ENCODE data around the gene ZNF385A.

Gene ZNF385A

DNA sequence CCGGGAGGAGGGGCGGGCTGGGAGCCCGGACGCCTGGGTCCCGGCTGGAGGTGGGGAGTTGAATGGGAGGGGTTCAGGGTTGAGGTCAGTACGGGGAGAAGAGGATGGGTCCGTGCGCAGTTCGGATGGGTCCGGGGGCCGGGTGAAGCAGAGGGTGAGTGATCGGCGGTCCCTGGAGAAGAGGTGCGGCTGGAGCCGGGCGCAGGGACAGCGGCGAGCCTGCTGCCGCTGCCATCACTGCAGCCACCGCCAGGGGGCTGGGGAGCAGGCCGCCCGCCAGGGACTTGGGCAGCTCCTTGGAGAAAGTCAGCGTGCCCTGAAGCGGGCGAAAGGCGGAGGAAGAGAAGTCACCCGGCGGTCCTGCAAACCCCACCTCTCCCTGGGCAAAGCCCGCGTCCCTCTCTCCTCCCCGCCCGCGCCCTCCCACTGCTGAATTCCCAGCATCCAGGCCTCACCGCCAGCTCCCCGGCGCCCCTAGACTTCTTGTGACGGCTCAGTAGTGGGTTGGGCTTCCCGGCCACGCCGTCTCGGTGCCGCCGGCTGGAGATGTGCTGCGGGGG, 14.3 kb downstream of the ZNF385A start:
- TF ChIP-seq EGR1 (IDR thresholded peaks at IDR 0.05) (no peak), CREB1 (IDR thresholded peaks at IDR 0.05; ENCODE audit: low read depth) (no peak), CEBPB (IDR thresholded peaks at IDR 0.05) (no peak), RAD21 (IDR thresholded peaks at IDR 0.05; ENCODE audit: low read depth) (peak; percentile 74), FOXM1 (IDR thresholded peaks at IDR 0.05; ENCODE audit: borderline replicate concordance, low read depth) (no peak), TCF12 (IDR thresholded peaks at IDR 0.05; ENCODE audit: low read depth) (peak; percentile 68; the same call in 1 of the 2 replicates), TEAD4 (IDR thresholded peaks at IDR 0.05) (peak; percentile 44), EP300 (IDR thresholded peaks at IDR 0.05; ENCODE audit: borderline replicate concordance) (no peak), TAF1 (IDR thresholded peaks at IDR 0.05; ENCODE audit: low read depth) (no peak), ZBTB7A (IDR thresholded peaks at IDR 0.05; ENCODE audit: low read depth) (no peak; the same call in 1 of the 2 replicates), YY1 (IDR thresholded peaks at IDR 0.05; ENCODE audit: low read depth) (peak; percentile 69), NFIC (IDR thresholded peaks at IDR 0.05) (peak; percentile 67)
- TF ChIP-seq, protein P1, sequence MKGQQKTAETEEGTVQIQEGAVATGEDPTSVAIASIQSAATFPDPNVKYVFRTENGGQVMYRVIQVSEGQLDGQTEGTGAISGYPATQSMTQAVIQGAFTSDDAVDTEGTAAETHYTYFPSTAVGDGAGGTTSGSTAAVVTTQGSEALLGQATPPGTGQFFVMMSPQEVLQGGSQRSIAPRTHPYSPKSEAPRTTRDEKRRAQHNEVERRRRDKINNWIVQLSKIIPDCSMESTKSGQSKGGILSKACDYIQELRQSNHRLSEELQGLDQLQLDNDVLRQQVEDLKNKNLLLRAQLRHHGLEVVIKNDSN (IDR thresholded peaks at IDR 0.05): 0 out of 2 replicates have a peak, but pooled peaks have one; percentile 19
- TF ChIP-seq, protein P2, sequence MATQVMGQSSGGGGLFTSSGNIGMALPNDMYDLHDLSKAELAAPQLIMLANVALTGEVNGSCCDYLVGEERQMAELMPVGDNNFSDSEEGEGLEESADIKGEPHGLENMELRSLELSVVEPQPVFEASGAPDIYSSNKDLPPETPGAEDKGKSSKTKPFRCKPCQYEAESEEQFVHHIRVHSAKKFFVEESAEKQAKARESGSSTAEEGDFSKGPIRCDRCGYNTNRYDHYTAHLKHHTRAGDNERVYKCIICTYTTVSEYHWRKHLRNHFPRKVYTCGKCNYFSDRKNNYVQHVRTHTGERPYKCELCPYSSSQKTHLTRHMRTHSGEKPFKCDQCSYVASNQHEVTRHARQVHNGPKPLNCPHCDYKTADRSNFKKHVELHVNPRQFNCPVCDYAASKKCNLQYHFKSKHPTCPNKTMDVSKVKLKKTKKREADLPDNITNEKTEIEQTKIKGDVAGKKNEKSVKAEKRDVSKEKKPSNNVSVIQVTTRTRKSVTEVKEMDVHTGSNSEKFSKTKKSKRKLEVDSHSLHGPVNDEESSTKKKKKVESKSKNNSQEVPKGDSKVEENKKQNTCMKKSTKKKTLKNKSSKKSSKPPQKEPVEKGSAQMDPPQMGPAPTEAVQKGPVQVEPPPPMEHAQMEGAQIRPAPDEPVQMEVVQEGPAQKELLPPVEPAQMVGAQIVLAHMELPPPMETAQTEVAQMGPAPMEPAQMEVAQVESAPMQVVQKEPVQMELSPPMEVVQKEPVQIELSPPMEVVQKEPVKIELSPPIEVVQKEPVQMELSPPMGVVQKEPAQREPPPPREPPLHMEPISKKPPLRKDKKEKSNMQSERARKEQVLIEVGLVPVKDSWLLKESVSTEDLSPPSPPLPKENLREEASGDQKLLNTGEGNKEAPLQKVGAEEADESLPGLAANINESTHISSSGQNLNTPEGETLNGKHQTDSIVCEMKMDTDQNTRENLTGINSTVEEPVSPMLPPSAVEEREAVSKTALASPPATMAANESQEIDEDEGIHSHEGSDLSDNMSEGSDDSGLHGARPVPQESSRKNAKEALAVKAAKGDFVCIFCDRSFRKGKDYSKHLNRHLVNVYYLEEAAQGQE (IDR thresholded peaks at IDR 0.05; ENCODE audit: low read depth): no peak
- TF ChIP-seq, protein P3, sequence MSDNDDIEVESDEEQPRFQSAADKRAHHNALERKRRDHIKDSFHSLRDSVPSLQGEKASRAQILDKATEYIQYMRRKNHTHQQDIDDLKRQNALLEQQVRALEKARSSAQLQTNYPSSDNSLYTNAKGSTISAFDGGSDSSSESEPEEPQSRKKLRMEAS (IDR thresholded peaks at IDR 0.05): peak; percentile 86

DNA sequence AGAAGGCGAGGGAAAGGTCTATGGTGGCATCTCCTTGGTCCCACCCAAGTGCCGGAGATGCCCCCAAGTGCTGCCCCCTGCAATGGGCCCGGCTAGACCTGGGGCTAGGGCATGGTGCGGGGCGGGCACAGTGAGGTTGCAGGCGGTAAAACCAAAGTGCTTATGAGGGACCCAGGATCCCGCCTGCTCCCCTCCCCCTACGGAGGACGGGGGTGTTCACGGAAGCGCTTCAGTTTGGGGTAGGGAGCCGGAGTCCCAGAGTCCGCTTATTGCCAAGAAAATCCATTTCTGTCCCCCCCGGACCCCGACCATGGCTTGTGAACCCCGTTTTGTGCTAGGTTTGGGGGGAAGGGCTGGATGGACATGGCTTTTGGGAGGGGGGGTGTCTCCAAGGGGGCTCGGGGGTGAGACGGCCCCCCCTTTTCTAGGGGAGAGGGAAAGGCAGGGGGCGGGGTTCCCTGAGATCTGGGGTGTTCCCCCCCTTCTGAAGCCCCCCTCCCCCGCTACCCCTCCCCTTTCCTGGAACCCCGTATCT, 14.9 kb downstream of the ZNF385A start:
- no peak for TF ChIP-seq RAD21 (IDR thresholded peaks at IDR 0.05; ENCODE audit: low read depth)
- TF ChIP-seq YY1 (IDR thresholded peaks at IDR 0.05; ENCODE audit: low read depth): no peak
- TF ChIP-seq, protein P2 (IDR thresholded peaks at IDR 0.05; ENCODE audit: low read depth): no peak
- TF ChIP-seq EGR1 (IDR thresholded peaks at IDR 0.05): no peak
- TF ChIP-seq FOXM1 (IDR thresholded peaks at IDR 0.05; ENCODE audit: borderline replicate concordance, low read depth): no peak
- TF ChIP-seq TCF12 (IDR thresholded peaks at IDR 0.05; ENCODE audit: low read depth): no peak
- no peak for TF ChIP-seq TEAD4 (IDR thresholded peaks at IDR 0.05)
- TF ChIP-seq CREB1 (IDR thresholded peaks at IDR 0.05; ENCODE audit: low read depth): no peak
- TF ChIP-seq NFIC (IDR thresholded peaks at IDR 0.05): no peak
- TF ChIP-seq, protein P1 (IDR thresholded peaks at IDR 0.05): no peak
- no peak; the same call in 1 of the 2 replicates for TF ChIP-seq ZBTB7A (IDR thresholded peaks at IDR 0.05; ENCODE audit: low read depth)
- no peak for TF ChIP-seq TAF1 (IDR thresholded peaks at IDR 0.05; ENCODE audit: low read depth)
- TF ChIP-seq EP300 (IDR thresholded peaks at IDR 0.05; ENCODE audit: borderline replicate concordance): no peak
- TF ChIP-seq, protein P3 (IDR thresholded peaks at IDR 0.05): no peak
- TF ChIP-seq CEBPB (IDR thresholded peaks at IDR 0.05): no peak

DNA sequence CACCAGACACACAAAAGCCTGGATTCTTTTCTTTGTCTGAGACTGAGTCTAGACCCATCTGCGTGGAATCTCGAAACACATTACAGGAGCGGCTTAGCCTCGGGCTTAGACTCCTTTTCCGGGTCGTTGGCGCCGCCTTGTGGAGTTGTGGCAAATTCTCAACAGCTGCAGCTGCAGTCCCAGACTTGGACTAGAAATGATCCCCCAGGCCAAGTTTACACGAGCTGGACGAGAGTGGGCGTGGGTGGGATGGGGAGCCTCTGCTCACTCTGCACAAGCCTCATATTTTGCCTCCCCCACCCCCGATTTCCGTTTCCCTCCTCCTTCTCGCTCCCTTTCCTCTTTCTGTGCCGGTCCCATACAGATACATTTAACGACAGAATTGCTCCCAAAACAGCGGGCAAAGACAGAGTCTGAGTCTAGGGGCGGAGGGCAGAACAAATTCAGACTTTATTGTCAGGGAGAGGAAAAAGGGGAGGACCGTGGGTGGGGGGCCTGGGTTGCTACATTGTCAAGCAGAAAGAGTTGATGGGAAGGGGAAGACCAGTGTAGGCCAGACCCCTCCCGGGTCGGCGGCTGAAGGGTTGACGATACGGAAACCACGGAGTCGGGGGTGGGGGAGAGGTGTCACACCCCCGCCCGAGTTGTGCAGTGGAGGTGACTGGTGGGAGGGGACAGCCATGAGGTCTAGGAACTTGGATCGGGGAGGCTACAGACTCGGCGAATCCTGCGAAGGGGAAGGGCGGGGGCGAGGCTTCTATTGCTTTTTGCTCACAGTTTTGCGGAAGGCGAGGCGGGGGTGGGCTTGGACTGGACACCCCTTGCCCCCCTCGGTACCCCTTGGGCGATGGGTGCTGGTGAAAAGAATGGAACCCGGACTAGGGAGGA, 15.6 kb downstream of the ZNF385A start:
- TF ChIP-seq EGR1 (IDR thresholded peaks at IDR 0.05): peak; percentile 36; the same call in 1 of the 2 replicates
- peak; percentile 93 for TF ChIP-seq RAD21 (IDR thresholded peaks at IDR 0.05; ENCODE audit: low read depth)
- no peak; the same call in 1 of the 2 replicates for TF ChIP-seq TCF12 (IDR thresholded peaks at IDR 0.05; ENCODE audit: low read depth)
- no peak for TF ChIP-seq CREB1 (IDR thresholded peaks at IDR 0.05; ENCODE audit: low read depth)
- 0 out of 2 replicates have a peak, but pooled peaks have one; percentile 30 for TF ChIP-seq NFIC (IDR thresholded peaks at IDR 0.05)
- peak; percentile 64; the same call in 1 of the 2 replicates for TF ChIP-seq TEAD4 (IDR thresholded peaks at IDR 0.05)

DNA sequence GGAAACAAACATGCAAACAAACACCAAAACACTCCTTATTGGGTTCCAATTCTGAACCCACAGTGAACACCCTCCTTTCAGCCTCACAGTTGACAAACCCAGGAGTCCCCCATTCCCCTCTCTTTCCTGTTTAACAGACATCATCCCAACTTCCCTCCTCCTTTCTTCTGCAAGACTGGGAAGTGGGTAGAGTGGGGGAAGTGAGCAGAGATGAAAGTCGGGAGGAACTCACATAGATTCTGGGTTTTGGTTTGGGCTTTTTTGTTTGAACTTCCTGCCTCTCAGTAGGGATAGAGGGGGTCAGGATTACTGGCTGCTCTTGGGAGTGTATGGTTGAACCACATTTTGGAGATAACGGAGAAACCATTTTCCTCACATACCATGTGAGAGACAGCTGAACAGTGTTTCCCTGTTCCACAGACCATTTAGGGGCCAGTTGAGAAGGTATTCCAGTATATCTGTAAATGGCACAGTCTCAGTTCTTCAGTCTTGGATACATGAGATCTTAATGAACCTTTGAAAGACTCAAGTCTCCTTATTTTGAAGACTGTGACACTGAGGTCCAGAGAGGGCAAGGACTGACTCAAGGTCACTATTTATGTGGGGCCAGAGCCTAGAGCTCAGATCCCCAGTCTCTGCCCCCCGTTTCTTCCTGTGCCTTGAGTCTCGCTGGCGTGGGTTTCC, 16.4 kb downstream of the ZNF385A start:
- TF ChIP-seq ZBTB7A (IDR thresholded peaks at IDR 0.05; ENCODE audit: low read depth): no peak
- no peak for TF ChIP-seq EGR1 (IDR thresholded peaks at IDR 0.05)
- no peak for TF ChIP-seq FOXM1 (IDR thresholded peaks at IDR 0.05; ENCODE audit: borderline replicate concordance, low read depth)
- no peak for TF ChIP-seq TCF12 (IDR thresholded peaks at IDR 0.05; ENCODE audit: low read depth)
- no peak for TF ChIP-seq NFIC (IDR thresholded peaks at IDR 0.05)
- TF ChIP-seq, protein P2 (IDR thresholded peaks at IDR 0.05; ENCODE audit: low read depth): no peak
- no peak for TF ChIP-seq RAD21 (IDR thresholded peaks at IDR 0.05; ENCODE audit: low read depth)
- TF ChIP-seq, protein P1 (IDR thresholded peaks at IDR 0.05): no peak
- no peak for TF ChIP-seq EP300 (IDR thresholded peaks at IDR 0.05; ENCODE audit: borderline replicate concordance)
- TF ChIP-seq CEBPB (IDR thresholded peaks at IDR 0.05): no peak
- TF ChIP-seq, protein P3 (IDR thresholded peaks at IDR 0.05): no peak
- TF ChIP-seq CREB1 (IDR thresholded peaks at IDR 0.05; ENCODE audit: low read depth): no peak
- no peak for TF ChIP-seq YY1 (IDR thresholded peaks at IDR 0.05; ENCODE audit: low read depth)
- no peak for TF ChIP-seq TAF1 (IDR thresholded peaks at IDR 0.05; ENCODE audit: low read depth)

Data from Ishikawa (cell line).